ENCODE results near the gene ANP32E. TPM values are rescaled to one million over a fixed set of nuclear protein-coding genes. Genes with fewer than 3 reads are reported as not detected.

ANP32E gene
- total RNA-seq, 6 donors from 2014 or later: 7.7 to 38.8 (median 27.9) TPM

DNA sequence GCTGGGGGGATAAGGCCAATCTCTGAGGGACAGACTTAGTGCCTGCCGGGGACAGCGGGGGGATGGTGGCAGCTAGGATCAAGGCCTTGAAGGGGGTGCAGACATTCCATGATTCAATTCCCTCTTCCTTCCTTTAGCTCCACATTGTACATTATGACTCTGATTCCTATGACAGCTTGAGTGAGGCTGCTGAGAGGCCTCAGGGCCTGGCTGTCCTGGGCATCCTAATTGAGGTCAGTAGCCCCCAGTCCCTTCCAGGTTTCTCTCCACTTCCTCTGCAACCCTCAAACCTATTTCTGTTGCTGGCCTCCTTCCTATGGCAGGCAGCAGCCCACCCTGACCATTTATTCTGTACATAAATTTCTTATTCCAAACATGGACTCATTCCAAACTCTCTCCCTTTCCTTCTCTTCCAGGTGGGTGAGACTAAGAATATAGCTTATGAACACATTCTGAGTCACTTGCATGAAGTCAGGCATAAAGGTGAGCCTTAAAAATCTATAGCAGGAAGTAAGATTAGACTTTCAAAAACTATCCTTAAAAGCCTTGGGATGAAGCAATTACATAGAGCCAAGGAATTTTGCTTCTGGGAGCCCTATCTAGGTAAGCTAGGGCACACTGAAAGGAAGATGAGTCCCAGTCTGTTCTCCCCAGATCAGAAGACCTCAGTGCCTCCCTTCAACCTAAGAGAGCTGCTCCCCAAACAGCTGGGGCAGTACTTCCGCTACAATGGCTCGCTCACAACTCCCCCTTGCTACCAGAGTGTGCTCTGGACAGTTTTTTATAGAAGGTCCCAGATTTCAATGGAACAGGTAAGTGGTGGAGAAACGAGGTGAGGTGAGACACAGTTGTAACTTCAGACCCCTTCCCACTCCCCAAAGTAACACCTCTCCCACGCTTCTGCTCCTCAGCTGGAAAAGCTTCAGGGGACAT is 26.7 kb upstream of the ANP32E start:
- ATAC-seq (ENCODE audit: low FRiP score in 2 of 2) (no peak), DNase-seq (no peak)
- 85% methylated on average over 6 of the region's 6 CpGs for WGBS, 2 donors
- Histone ChIP-seq H3K27ac (no peak overlapping the region), H3K4me1 (peaks cover 7 to 18% (median 10%) of the 10 kb centered on the region in 4 donors), H3K27me3 (peaks cover 0 to 4% (median 0%) of the 10 kb centered on the region in 4 donors), H3K4me3 (no peak overlapping the region), H3K36me3 (peaks cover 11 to 40% (median 32%) of the 10 kb centered on the region in 4 donors), H3K9me3 (no peaks in the 10 kb centered on the region)
- TF ChIP-seq POLR2A (IDR thresholded peaks at IDR 0.05) (no peak), POLR2AphosphoS5 (IDR thresholded peaks at IDR 0.05) (no peak), EP300 (IDR thresholded peaks at IDR 0.05) (no peak)
- TF ChIP-seq, protein P1, sequence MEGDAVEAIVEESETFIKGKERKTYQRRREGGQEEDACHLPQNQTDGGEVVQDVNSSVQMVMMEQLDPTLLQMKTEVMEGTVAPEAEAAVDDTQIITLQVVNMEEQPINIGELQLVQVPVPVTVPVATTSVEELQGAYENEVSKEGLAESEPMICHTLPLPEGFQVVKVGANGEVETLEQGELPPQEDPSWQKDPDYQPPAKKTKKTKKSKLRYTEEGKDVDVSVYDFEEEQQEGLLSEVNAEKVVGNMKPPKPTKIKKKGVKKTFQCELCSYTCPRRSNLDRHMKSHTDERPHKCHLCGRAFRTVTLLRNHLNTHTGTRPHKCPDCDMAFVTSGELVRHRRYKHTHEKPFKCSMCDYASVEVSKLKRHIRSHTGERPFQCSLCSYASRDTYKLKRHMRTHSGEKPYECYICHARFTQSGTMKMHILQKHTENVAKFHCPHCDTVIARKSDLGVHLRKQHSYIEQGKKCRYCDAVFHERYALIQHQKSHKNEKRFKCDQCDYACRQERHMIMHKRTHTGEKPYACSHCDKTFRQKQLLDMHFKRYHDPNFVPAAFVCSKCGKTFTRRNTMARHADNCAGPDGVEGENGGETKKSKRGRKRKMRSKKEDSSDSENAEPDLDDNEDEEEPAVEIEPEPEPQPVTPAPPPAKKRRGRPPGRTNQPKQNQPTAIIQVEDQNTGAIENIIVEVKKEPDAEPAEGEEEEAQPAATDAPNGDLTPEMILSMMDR (IDR thresholded peaks at IDR 0.05): no peak

DNA sequence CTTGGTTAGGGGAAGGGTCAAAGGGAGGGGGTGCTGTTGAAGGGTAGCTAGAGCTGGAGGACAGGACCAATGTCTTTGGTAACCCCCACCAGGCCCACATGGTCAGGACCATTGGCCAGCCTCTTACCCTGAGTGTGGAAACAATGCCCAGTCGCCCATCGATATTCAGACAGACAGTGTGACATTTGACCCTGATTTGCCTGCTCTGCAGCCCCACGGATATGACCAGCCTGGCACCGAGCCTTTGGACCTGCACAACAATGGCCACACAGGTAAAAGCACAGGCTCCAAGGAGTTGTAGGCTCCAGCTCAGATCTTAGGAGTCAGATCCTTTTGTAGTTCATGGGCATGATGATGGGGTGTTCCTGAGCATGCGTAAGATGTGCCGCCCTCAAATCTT is 25.5 kb upstream of the ANP32E start:
- ATAC-seq (ENCODE audit: low FRiP score in 2 of 2) (no peak), DNase-seq (no peak)
- Histone ChIP-seq H3K27ac (no peak overlapping the region), H3K4me3 (no peak overlapping the region), H3K9me3 (no peaks in the 10 kb centered on the region), H3K4me1 (peaks cover 5 to 15% (median 7%) of the 10 kb centered on the region in 4 donors), H3K36me3 (peaks cover 11 to 28% (median 24%) of the 10 kb centered on the region in 4 donors), H3K27me3 (peaks cover 0 to 4% (median 0%) of the 10 kb centered on the region in 4 donors)
- no peak for TF ChIP-seq POLR2AphosphoS5 (IDR thresholded peaks at IDR 0.05)
- TF ChIP-seq POLR2A (IDR thresholded peaks at IDR 0.05): no peak
- TF ChIP-seq, protein P1 (IDR thresholded peaks at IDR 0.05): no peak
- no peak for TF ChIP-seq EP300 (IDR thresholded peaks at IDR 0.05)
- WGBS, 2 donors: 86 to 89% methylated on average over 6 of the region's 6 CpGs

DNA sequence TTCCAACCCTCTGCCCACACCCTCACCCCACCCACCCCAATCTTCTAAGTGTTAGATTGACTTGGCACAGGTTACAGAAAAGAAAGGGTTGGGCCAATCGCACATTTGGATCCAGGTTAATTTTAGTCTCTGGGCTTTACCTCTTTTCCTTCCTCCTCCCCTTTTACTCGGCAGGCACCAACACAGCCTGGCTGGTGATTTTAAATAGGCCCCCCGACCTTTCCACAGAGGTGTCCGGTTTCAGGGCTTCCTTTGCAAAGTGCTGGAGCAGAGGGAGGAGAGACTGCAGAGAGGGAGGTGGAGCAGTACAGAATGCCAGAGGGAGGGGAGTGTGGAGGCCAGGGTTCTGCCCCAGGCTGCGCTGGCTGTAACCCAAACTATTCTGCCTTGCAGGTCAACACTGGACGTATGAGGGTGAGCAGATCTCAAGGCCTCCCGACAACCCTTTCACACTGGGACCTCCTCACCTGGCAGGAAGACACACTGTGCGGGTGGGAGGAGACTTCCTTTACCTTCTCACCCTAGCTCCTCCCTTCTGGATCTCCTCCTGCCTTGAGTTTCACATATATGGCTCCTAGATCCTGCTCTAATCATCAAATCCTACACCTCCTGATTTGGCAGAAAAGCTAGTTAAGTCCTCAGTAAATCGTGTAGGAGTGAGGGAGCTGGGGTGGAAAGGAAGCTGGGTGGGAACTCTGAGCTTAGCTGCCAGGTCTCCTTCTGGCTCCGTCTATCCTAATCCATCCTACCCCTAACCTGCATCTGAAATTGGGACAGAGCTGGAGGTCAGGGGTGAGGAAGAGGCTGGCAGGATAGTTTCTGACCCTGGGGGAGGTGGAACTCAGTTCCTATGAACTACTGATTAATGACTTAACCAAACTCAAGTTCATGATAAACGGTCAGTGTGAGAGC is 24.1 kb upstream of the ANP32E start:
- H3K27ac ChIP-seq: peak overlapping the region in 3 of 4 donors; percentile 55 to 76 (median 67)
- peak overlapping the region in 1 of 4 donors; percentile 21 for H3K4me3 ChIP-seq
- TF ChIP-seq POLR2AphosphoS5 (IDR thresholded peaks at IDR 0.05) (peak in 1 of 2 donors; percentile 30), EP300 (IDR thresholded peaks at IDR 0.05) (no peak), POLR2A (IDR thresholded peaks at IDR 0.05) (peak in 1 of 4 donors; percentile 54)
- TF ChIP-seq, protein P1 (IDR thresholded peaks at IDR 0.05): no peak
- H3K27me3 ChIP-seq: peaks cover 0 to 4% (median 0%) of the 10 kb centered on the region in 4 donors
- H3K4me1 ChIP-seq: peaks cover 9 to 23% (median 13%) of the 10 kb centered on the region in 4 donors
- peaks cover 0 to 14% (median 11%) of the 10 kb centered on the region in 4 donors for H3K36me3 ChIP-seq
- WGBS, 2 donors: 30% methylated on average over 11 of the region's 11 CpGs
- DNase-seq (peak in 1 of 2 donors; percentile 91), ATAC-seq (ENCODE audit: low FRiP score in 2 of 2) (peak; percentile 33 to 92)
- H3K9me3 ChIP-seq: no peaks in the 10 kb centered on the region

DNA sequence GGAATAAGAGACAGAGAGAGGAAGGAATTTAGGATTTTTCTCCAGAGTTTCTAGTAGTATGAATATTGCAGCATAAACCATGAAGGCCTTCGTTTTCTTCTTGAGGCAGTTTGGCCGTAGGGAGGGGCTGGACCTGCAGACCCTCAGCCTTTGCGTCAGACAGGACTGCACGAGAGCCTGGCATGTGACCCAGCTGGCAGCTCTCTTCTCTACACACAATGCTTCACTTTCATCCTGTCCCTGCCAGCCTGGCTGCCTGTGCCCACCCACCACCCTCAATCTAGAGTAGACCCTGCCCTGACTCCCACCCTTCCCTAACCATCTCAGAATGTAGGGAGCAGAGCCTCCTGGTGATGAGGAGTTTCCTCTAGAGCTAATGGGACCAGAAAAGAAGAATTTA is 23.3 kb upstream of the ANP32E start:
- no peak for ATAC-seq (ENCODE audit: low FRiP score in 2 of 2)
- 59 to 83% methylated on average over 4 of the region's 4 CpGs for WGBS, 2 donors
- TF ChIP-seq, protein P1 (IDR thresholded peaks at IDR 0.05): no peak
- TF ChIP-seq POLR2A (IDR thresholded peaks at IDR 0.05) (no peak), EP300 (IDR thresholded peaks at IDR 0.05) (no peak), POLR2AphosphoS5 (IDR thresholded peaks at IDR 0.05) (no peak)
- peak in 1 of 2 donors; percentile 36 for DNase-seq
- Histone ChIP-seq H3K27me3 (peaks cover 0 to 4% (median 0%) of the 10 kb centered on the region in 4 donors), H3K4me3 (peak overlapping the region in 1 of 4 donors; percentile 21), H3K27ac (peak overlapping the region in 2 of 4 donors; percentile 67 to 76), H3K36me3 (peaks cover 0 to 6% (median 3%) of the 10 kb centered on the region in 4 donors), H3K9me3 (no peaks in the 10 kb centered on the region), H3K4me1 (peaks cover 9 to 23% (median 13%) of the 10 kb centered on the region in 4 donors)
